A673 (cell line): ENCODE measurements around the gene DNAH9. TPM values are rescaled to one million over a fixed set of nuclear protein-coding genes. Genes with fewer than 3 reads are reported as not detected.

Experiments
- BruUV-seq: library from RNA; stranded (reverse); fragments of 400-500 nt; replicated peaks from 2 replicates; lab custom pipeline; 2021; lab: Mats Ljungman, UMichigan
- CTCF ChIA-PET: fragments of 300-600 bp; sonication (Branson Sonifier 250); formaldehyde crosslinking; loops from one replicate; lab custom pipeline; 2022; ENCODE audit warnings: antibody characterized with exemption; lab: Charles Lee
- POLR2A ChIA-PET: fragments of 300-600 bp; sonication (Branson Sonifier 250); formaldehyde crosslinking; loops from one replicate; lab custom pipeline; 2022; ENCODE audit warnings: antibody characterized with exemption; ENCODE audit not compliant: low non-redundant PET; lab: Charles Lee
- DNase-seq: peaks from one replicate; pipeline ENCODE4 v3.0.0-alpha.2; 2015; ENCODE audit warnings: low spot score
- H3K27ac ChIP-seq: fragments of 200-600 bp; sonication (generic); 2 replicates; pipeline ENCODE4 v1.5.1; 2016; ENCODE audit warnings: mixed run types, low read depth, mild to moderate bottlenecking, mixed read lengths, antibody characterized with exemption, low read length; ENCODE audit not compliant: poor library complexity, severe bottlenecking
- H3K27me3 ChIP-seq: fragments of 200-600 bp; sonication (generic); replicated peaks from 2 replicates; pipeline ENCODE4 v1.6.1; 2017; ENCODE audit warnings: mixed run types, low read depth, mild to moderate bottlenecking, mixed read lengths, antibody characterized with exemption, low read length; ENCODE audit not compliant: insufficient read depth, poor library complexity
- H3K36me3 ChIP-seq: fragments of 200-600 bp; sonication (generic); 2 replicates; pipeline ENCODE4 v1.6.1; 2016; ENCODE audit warnings: mixed run types, mild to moderate bottlenecking, mixed read lengths, antibody characterized with exemption, low read length; ENCODE audit not compliant: insufficient read depth, poor library complexity, severe bottlenecking
- H3K4me1 ChIP-seq: fragments of 200-600 bp; sonication (generic); 2 replicates; pipeline ENCODE4 v1.6.1; 2017; ENCODE audit warnings: mixed run types, mild to moderate bottlenecking, mixed read lengths, antibody characterized with exemption, low read length; ENCODE audit not compliant: insufficient read depth, poor library complexity, severe bottlenecking
- H3K4me3 ChIP-seq: fragments of 200-600 bp; sonication (generic); 2 replicates; pipeline ENCODE4 v1.5.1; 2016; ENCODE audit warnings: low read depth, mixed run types, mild to moderate bottlenecking, mixed read lengths, low read length; ENCODE audit not compliant: poor library complexity, severe bottlenecking
- H3K9me3 ChIP-seq: fragments of 200-600 bp; sonication (generic); 2 replicates; pipeline ENCODE4 v1.6.1; 2016; ENCODE audit warnings: mixed run types, low read depth, mild to moderate bottlenecking, mixed read lengths, antibody characterized with exemption, low read length; ENCODE audit not compliant: poor library complexity, severe bottlenecking
- CTCF ChIP-seq: fragments of 300-800, 200-600 bp; sonication (generic); conservative IDR thresholded peaks from 2 replicates; pipeline ENCODE4 v1.5.1; 2017; ENCODE audit warnings: low read depth, mild to moderate bottlenecking, antibody characterized with exemption, low read length, moderate library complexity, mixed read lengths
- EZH2 ChIP-seq: fragments of 200-600 bp; sonication (generic); IDR thresholded peaks from 2 replicates; pipeline ENCODE4 v1.6.1; 2017; ENCODE audit warnings: borderline replicate concordance, low read depth, mild to moderate bottlenecking, mixed read lengths, antibody characterized with exemption, low read length; ENCODE audit not compliant: poor library complexity, severe bottlenecking
- intact Hi-C: fragments of 100-400 bp; cut with micrococcal nuclease; formaldehyde crosslinking; loops from one replicate; pipeline ENCODE4 v1.10.0; 2022; ENCODE audit not compliant: unreplicated experiment
- total RNA-seq: library from RNA; stranded (reverse); gene quantifications from 2 replicates; pipeline ENCODE4 v1.2.3, GENCODE V29; 2021

DNAH9 gene
- total RNA-seq, 1 experiment from 2014 or later: 6.6 TPM

DNA sequence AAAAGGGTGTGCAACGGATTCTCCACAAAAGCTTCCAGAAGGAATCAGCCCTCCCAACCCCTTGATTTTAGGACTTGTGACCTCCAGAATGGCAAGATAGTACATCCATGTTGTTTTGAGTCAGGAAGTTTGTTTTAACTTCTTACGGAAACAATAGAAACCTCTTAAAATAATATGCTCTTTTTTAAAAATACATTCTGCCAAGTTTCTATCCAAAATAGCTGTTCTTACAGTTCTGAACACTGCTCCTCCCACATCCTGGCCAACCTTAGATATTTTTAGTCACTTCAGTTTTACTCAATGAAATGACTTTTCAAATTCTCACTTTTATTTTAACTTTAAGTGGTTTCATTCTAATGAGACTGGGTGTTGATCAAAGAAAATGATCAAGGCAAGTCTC, 242.6 kb downstream of the DNAH9 start:
- no peaks in the 10 kb centered on the region for H3K4me1 ChIP-seq
- intact Hi-C loops: no loop called here
- ChIA-PET CTCF (no interaction called here), POLR2A (no interaction called here)
- no peak overlapping the region for H3K27ac ChIP-seq
- no peaks in the 10 kb centered on the region for H3K9me3 ChIP-seq
- no TSS peak for BruUV-seq
- TF ChIP-seq EZH2 (no peak), CTCF (no peak)
- no peak overlapping the region for H3K4me3 ChIP-seq
- DNase-seq: no peak
- H3K36me3 ChIP-seq: no peaks in the 10 kb centered on the region
- H3K27me3 ChIP-seq: no peaks in the 10 kb centered on the region

DNA sequence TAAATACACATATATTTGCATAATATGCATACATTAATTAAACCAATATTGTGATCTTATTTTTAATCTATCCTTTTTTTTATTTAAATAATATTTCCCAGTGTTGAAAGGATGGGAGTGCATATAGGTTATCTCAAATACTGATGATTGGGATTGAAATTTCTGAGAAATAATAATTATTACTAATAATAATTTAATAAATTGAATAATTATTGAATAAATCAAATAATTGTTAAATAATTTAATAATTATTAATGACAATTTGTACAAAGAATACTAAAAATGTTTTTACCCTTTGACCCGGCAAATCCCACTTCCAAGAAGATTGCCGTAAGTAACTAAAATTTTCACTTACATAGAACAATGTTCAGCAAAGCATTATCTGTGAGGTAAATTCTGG, 250.1 kb downstream of the DNAH9 start:
- H3K36me3 ChIP-seq: no peaks in the 10 kb centered on the region
- ChIA-PET POLR2A (no interaction called here), CTCF (no interaction called here)
- DNase-seq: no peak
- BruUV-seq: no TSS peak
- H3K27ac ChIP-seq: no peak overlapping the region
- H3K4me3 ChIP-seq: no peak overlapping the region
- no peaks in the 10 kb centered on the region for H3K9me3 ChIP-seq
- H3K4me1 ChIP-seq: no peaks in the 10 kb centered on the region
- no peaks in the 10 kb centered on the region for H3K27me3 ChIP-seq
- intact Hi-C loops: no loop called here
- no peak for TF ChIP-seq EZH2
- no peak for TF ChIP-seq CTCF

- DNase-seq: no peak
- no peaks in the 10 kb centered on the region for H3K27me3 ChIP-seq
- H3K4me3 ChIP-seq: no peak overlapping the region
- TF ChIP-seq CTCF (no peak), EZH2 (no peak)
- POLR2A ChIA-PET: no interaction called here
- intact Hi-C loops: no loop called here
- H3K4me1 ChIP-seq: no peaks in the 10 kb centered on the region
- CTCF ChIA-PET: no interaction called here
- no peaks in the 10 kb centered on the region for H3K36me3 ChIP-seq
- no TSS peak for BruUV-seq
- H3K27ac ChIP-seq: no peak overlapping the region
- H3K9me3 ChIP-seq: no peaks in the 10 kb centered on the region
These were observed 254.0 kb downstream of the DNAH9 start for GRCh38 chr17:11852231-11852630.
